ENCODE measurements around the gene GRM7.

The GRM7 gene

GRCh38 chr3:7607676-7608075 is 746.8 kb downstream of the GRM7 start:
- Mint-ChIP-seq H3K27ac (no peak overlapping the region), H3K9me3 (peaks cover 8 to 10% of the 10 kb centered on the region in 2 donors), H3K4me3 (no peak overlapping the region), H3K36me3 (ENCODE audit: insufficient read depth) (no peaks in the 10 kb centered on the region), H3K4me1 (ENCODE audit: low read depth in 2 of 2) (no peaks in the 10 kb centered on the region), H3K27me3 (no peaks in the 10 kb centered on the region)
- no peak for ATAC-seq (replicated peaks)
- DNase-seq, result no peak

DNA sequence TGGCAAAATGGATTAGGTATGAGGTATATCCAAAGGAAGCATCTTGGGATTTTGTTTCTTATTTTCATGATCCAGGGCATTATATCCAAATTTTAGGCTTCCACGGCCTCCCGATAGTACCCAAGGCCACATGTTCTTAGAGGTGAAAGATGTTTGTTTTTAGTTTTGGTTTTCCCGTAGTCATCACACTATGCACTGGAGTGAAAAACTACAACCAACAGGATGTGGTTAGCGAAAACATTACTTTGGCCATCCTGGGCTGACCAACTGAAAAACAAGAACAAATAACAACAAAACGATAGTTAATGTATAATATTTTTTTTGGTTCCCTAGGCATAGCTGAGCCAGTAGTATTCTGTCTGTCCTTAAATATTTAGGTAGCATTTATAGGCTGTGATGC is 749.7 kb downstream of the GRM7 start:
- ATAC-seq (replicated peaks) (no peak), DNase-seq (no peak)
- no peak overlapping the region for H3K4me3 Mint-ChIP-seq
- H3K27me3 Mint-ChIP-seq, result no peaks in the 10 kb centered on the region
- no peak overlapping the region for H3K27ac Mint-ChIP-seq
- H3K9me3 Mint-ChIP-seq, result peaks cover 8 to 10% of the 10 kb centered on the region in 2 donors
- H3K36me3 Mint-ChIP-seq (ENCODE audit: insufficient read depth), result no peaks in the 10 kb centered on the region
- no peaks in the 10 kb centered on the region for H3K4me1 Mint-ChIP-seq (ENCODE audit: low read depth in 2 of 2)

GRCh38 chr3:7615043-7615442 is 754.1 kb downstream of the GRM7 start:
- Mint-ChIP-seq H3K4me1 (ENCODE audit: low read depth in 2 of 2) (no peaks in the 10 kb centered on the region), H3K36me3 (ENCODE audit: insufficient read depth) (no peaks in the 10 kb centered on the region), H3K27ac (no peak overlapping the region), H3K27me3 (no peaks in the 10 kb centered on the region), H3K9me3 (peaks cover 0 to 5% of the 10 kb centered on the region in 2 donors), H3K4me3 (no peak overlapping the region)
- ATAC-seq (replicated peaks) (no peak), DNase-seq (no peak)

- H3K27ac Mint-ChIP-seq, result no peak overlapping the region
- H3K4me1 Mint-ChIP-seq (ENCODE audit: low read depth in 2 of 2), result no peaks in the 10 kb centered on the region
- no peaks in the 10 kb centered on the region for H3K27me3 Mint-ChIP-seq
- no peak overlapping the region for H3K4me3 Mint-ChIP-seq
- peaks cover 3 to 11% of the 10 kb centered on the region in 2 donors for H3K9me3 Mint-ChIP-seq
- H3K36me3 Mint-ChIP-seq (ENCODE audit: insufficient read depth), result no peaks in the 10 kb centered on the region
- ATAC-seq (replicated peaks), result no peak
- DNase-seq, result no peak
These were observed 757.7 kb downstream of the GRM7 start for GRCh38 chr3:7618606-7619005.

- Mint-ChIP-seq H3K27ac (no peak overlapping the region), H3K4me1 (ENCODE audit: low read depth in 2 of 2) (no peaks in the 10 kb centered on the region), H3K9me3 (peaks cover 3 to 11% of the 10 kb centered on the region in 2 donors), H3K4me3 (no peak overlapping the region), H3K36me3 (ENCODE audit: insufficient read depth) (no peaks in the 10 kb centered on the region), H3K27me3 (no peaks in the 10 kb centered on the region)
- ATAC-seq (replicated peaks), result no peak
- DNase-seq, result no peak
These were observed 759.5 kb downstream of the GRM7 start for GRCh38 chr3:7620401-7620800.

DNA sequence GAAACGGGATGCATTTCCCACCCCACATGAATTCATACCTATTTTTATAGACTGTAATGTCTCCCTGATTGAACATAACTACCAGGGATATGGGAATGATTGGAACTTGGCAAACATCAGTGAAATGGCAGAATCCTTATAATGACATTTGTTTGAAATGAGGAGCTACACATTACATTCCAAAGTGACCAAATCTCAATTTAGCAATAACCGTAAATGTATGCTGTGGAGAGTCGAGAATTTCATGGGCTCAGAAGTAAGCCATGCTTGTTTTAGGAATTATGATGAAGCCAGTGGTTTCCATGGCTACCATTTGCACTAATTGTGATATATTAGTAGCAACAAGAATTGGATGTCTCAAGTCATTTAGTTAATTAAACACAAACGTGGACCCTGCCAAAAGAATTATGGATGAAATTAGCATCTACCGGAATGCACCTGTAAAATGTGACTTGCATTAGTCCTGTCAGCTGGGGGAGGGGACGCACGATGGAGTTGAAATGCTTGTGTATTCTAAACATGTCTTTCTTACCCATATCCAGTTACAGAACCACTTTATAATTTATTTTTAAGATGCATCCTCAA is 760.2 kb downstream of the GRM7 start:
- Mint-ChIP-seq H3K4me3 (no peak overlapping the region), H3K4me1 (ENCODE audit: low read depth in 2 of 2) (no peaks in the 10 kb centered on the region), H3K27me3 (no peaks in the 10 kb centered on the region), H3K9me3 (peaks cover 3 to 11% of the 10 kb centered on the region in 2 donors), H3K36me3 (ENCODE audit: insufficient read depth) (no peaks in the 10 kb centered on the region), H3K27ac (no peak overlapping the region)
- DNase-seq (no peak), ATAC-seq (replicated peaks) (no peak)

- Mint-ChIP-seq H3K4me1 (ENCODE audit: low read depth in 2 of 2) (no peaks in the 10 kb centered on the region), H3K4me3 (no peak overlapping the region), H3K27ac (no peak overlapping the region), H3K9me3 (peaks cover 3 to 11% of the 10 kb centered on the region in 2 donors), H3K36me3 (ENCODE audit: insufficient read depth) (no peaks in the 10 kb centered on the region), H3K27me3 (no peaks in the 10 kb centered on the region)
- ATAC-seq (replicated peaks), result no peak
- DNase-seq, result no peak
These were observed 760.7 kb downstream of the GRM7 start for GRCh38 chr3:7621651-7622050.

GRCh38 chr3:7625021-7625420 is 764.1 kb downstream of the GRM7 start:
- Mint-ChIP-seq H3K9me3 (peaks cover 3 to 11% of the 10 kb centered on the region in 2 donors), H3K4me1 (ENCODE audit: low read depth in 2 of 2) (no peaks in the 10 kb centered on the region), H3K27ac (no peak overlapping the region), H3K27me3 (no peaks in the 10 kb centered on the region), H3K4me3 (no peak overlapping the region), H3K36me3 (ENCODE audit: insufficient read depth) (no peaks in the 10 kb centered on the region)
- DNase-seq (no peak), ATAC-seq (replicated peaks) (no peak)

DNA sequence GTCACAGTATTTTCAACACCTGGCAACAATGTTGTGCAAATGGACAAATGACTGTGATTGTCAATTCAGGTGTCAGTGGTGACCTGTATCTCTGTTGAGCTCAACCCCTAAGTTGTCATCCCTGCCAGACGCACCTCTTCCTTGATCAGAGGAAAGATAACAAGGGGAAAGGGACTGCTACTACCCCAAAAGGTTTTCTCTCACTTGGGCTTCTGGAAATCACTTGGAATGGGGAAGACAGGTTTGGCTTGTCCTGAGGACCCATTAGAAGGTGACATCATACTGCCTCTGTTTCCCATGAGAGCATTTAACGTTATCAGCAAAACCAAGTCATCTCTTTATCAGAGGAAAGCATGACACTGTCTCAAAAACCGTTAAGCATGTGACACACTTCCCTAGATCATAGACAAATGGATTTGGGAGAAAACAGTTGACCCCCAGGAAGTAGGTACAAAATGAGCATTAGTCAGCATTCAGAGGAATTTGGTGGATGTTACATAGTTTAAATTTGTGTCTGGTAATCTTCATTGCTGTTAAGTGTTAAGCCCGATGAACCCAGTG is 769.5 kb downstream of the GRM7 start:
- no peaks in the 10 kb centered on the region for H3K4me1 Mint-ChIP-seq (ENCODE audit: low read depth in 2 of 2)

GRCh38 chr3:7630925-7631324 is 770.0 kb downstream of the GRM7 start:
- no peaks in the 10 kb centered on the region for H3K36me3 Mint-ChIP-seq (ENCODE audit: insufficient read depth)
- no peak overlapping the region for H3K4me3 Mint-ChIP-seq
- H3K9me3 Mint-ChIP-seq, result peaks cover 0 to 2% of the 10 kb centered on the region in 2 donors
- no peak for ATAC-seq (replicated peaks)
- no peak overlapping the region for H3K27ac Mint-ChIP-seq
- no peaks in the 10 kb centered on the region for H3K27me3 Mint-ChIP-seq
- no peaks in the 10 kb centered on the region for H3K4me1 Mint-ChIP-seq (ENCODE audit: low read depth in 2 of 2)
- DNase-seq, result no peak

More for the DNA sequence above, 769.5 kb downstream of the GRM7 start:
- Mint-ChIP-seq H3K27ac (no peak overlapping the region), H3K27me3 (no peaks in the 10 kb centered on the region), H3K36me3 (ENCODE audit: insufficient read depth) (no peaks in the 10 kb centered on the region), H3K9me3 (peaks cover 0 to 2% of the 10 kb centered on the region in 2 donors), H3K4me3 (no peak overlapping the region)
- ATAC-seq (replicated peaks) (no peak), DNase-seq (no peak)

- ATAC-seq (replicated peaks) (no peak), DNase-seq (no peak)
- Mint-ChIP-seq H3K4me3 (no peak overlapping the region), H3K27ac (no peak overlapping the region), H3K4me1 (ENCODE audit: low read depth in 2 of 2) (no peaks in the 10 kb centered on the region), H3K27me3 (no peaks in the 10 kb centered on the region), H3K36me3 (ENCODE audit: insufficient read depth) (no peaks in the 10 kb centered on the region), H3K9me3 (peaks cover 0 to 2% of the 10 kb centered on the region in 2 donors)
These were observed 771.4 kb downstream of the GRM7 start for GRCh38 chr3:7632305-7632704.

DNA sequence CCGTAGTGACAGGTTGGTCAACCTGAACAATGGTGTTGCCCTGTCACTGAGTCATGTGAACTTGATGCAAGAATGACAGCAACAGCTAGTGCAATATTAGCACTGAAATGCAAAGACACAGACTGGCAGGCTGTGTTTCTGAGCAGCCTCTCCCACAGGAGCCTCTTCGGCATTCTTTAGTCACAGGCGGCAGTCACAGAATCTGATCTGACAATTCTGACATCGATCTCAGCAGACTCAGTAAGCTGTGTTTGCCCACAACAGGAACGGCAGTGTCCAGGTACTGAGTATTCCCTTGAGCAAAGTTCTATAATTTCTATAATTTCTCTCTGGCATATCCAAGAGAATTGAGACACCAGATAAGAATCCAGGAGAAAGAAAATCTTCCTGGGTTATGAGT is 776.8 kb downstream of the GRM7 start:
- Mint-ChIP-seq H3K9me3 (peaks cover 0 to 10% of the 10 kb centered on the region in 2 donors), H3K4me1 (ENCODE audit: low read depth in 2 of 2) (no peaks in the 10 kb centered on the region), H3K36me3 (ENCODE audit: insufficient read depth) (no peaks in the 10 kb centered on the region), H3K27ac (no peak overlapping the region), H3K4me3 (no peak overlapping the region), H3K27me3 (no peaks in the 10 kb centered on the region)
- no peak for DNase-seq
- no peak for ATAC-seq (replicated peaks)

GRCh38 chr3:7638103-7638502 is 777.2 kb downstream of the GRM7 start:
- Mint-ChIP-seq H3K4me1 (ENCODE audit: low read depth in 2 of 2) (no peaks in the 10 kb centered on the region), H3K27me3 (no peaks in the 10 kb centered on the region), H3K4me3 (no peak overlapping the region), H3K27ac (no peak overlapping the region), H3K9me3 (peaks cover 0 to 10% of the 10 kb centered on the region in 2 donors), H3K36me3 (ENCODE audit: insufficient read depth) (no peaks in the 10 kb centered on the region)
- DNase-seq, result no peak
- no peak for ATAC-seq (replicated peaks)

DNA sequence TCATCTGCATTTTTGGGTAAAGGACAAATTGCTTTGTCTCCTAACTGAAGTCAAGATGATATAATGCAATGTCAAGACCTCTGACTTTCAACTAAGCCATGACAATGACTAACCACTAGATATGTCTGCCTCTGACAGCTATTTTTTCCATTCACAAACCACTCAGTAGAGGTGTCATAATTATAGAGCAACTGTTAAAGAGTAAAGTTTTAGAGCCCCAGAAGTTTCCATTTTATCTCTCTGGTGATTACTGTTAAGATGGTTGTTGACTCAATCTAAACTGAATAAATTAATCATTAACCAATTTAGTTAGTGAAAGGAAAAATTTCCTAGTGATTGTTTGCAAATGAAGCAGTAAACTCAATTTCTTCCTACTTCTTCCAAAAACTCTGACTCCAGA is 779.9 kb downstream of the GRM7 start:
- no peaks in the 10 kb centered on the region for H3K36me3 Mint-ChIP-seq (ENCODE audit: insufficient read depth)
- ATAC-seq (replicated peaks), result no peak

More for the DNA sequence above, 779.9 kb downstream of the GRM7 start:
- Mint-ChIP-seq H3K27me3 (no peaks in the 10 kb centered on the region), H3K9me3 (peaks cover 0 to 7% of the 10 kb centered on the region in 2 donors), H3K4me1 (ENCODE audit: low read depth in 2 of 2) (no peaks in the 10 kb centered on the region), H3K4me3 (no peak overlapping the region), H3K27ac (no peak overlapping the region)
- DNase-seq, result no peak
